Mesendoderm (in vitro differentiated cells): ENCODE measurements around the gene EOLA2. TPM values are rescaled to one million over a fixed set of nuclear protein-coding genes. Genes with fewer than 3 reads are reported as not detected.
A peak's percentile ranks its signal among the peaks of the same experiment; 100 is the strongest.

Experiments
- DNase-seq: peaks from one replicate; pipeline ENCODE4 v3.0.0; 2013
- H2AK5ac ChIP-seq: 2 replicates; pipeline ENCODE4 v1.6.1; 2013; ENCODE audit warnings: low read length, inconsistent platforms
- H2BK120ac ChIP-seq: 2 replicates; pipeline ENCODE4 v1.6.1; 2013; ENCODE audit warnings: low read depth, mild to moderate bottlenecking, low read length, moderate library complexity, mixed read lengths
- H2BK15ac ChIP-seq: replicated peaks from 2 replicates; pipeline ENCODE4 v1.6.1; 2013; ENCODE audit warnings: low read depth, mild to moderate bottlenecking, moderate library complexity
- H2BK5ac ChIP-seq: 2 replicates; pipeline ENCODE4 v1.6.1; 2013; ENCODE audit warnings: low read length, inconsistent platforms
- H3K18ac ChIP-seq: 2 replicates; pipeline ENCODE4 v1.6.1; 2013; ENCODE audit warnings: mild to moderate bottlenecking, low read length, mixed read lengths
- H3K23ac ChIP-seq: one replicate; pipeline ENCODE4 v1.6.1; 2013; ENCODE audit warnings: low read length
- H3K27ac ChIP-seq: 2 replicates; pipeline ENCODE4 v1.5.1; 2013; ENCODE audit warnings: low read depth, mild to moderate bottlenecking, inconsistent platforms, low read length, moderate library complexity
- H3K27me3 ChIP-seq: 2 replicates; pipeline ENCODE4 v1.6.1; 2013; ENCODE audit warnings: low read length, control low read depth, mild to moderate bottlenecking, inconsistent platforms; ENCODE audit not compliant: insufficient read depth, poor library complexity
- H3K36me3 ChIP-seq: 2 replicates; pipeline ENCODE4 v1.6.1; 2013; ENCODE audit warnings: low read length, inconsistent platforms; ENCODE audit not compliant: control insufficient read depth, insufficient read depth
- H3K4ac ChIP-seq: one replicate; pipeline ENCODE4 v1.6.1; 2013; ENCODE audit warnings: low read depth, mild to moderate bottlenecking, low read length, moderate library complexity
- H3K4me1 ChIP-seq: 2 replicates; pipeline ENCODE4 v1.6.1; 2013; ENCODE audit warnings: low read depth, low read length, inconsistent platforms; ENCODE audit not compliant: control insufficient read depth
- H3K4me2 ChIP-seq: 2 replicates; pipeline ENCODE4 v1.6.1; 2013; ENCODE audit warnings: low read length
- H3K4me3 ChIP-seq: 2 replicates; pipeline ENCODE4 v1.5.1; 2013; ENCODE audit warnings: mild to moderate bottlenecking, low read length
- H3K56ac ChIP-seq: one replicate; pipeline ENCODE4 v1.6.1; 2013; ENCODE audit warnings: low read length
- H3K79me1 ChIP-seq: 2 replicates; pipeline ENCODE4 v1.6.1; 2013; ENCODE audit warnings: low read length, inconsistent platforms
- H3K79me2 ChIP-seq: 2 replicates; pipeline ENCODE4 v1.6.1; 2013; ENCODE audit warnings: mild to moderate bottlenecking, low read length; ENCODE audit not compliant: control insufficient read depth, insufficient read depth
- H3K9ac ChIP-seq: 2 replicates; pipeline ENCODE4 v1.6.1; 2013; ENCODE audit warnings: low read length, inconsistent platforms
- H4K5ac ChIP-seq: one replicate; pipeline ENCODE4 v1.6.1; 2013; ENCODE audit warnings: low read length
- H4K8ac ChIP-seq: one replicate; pipeline ENCODE4 v1.6.1; 2013; ENCODE audit warnings: low read depth, mild to moderate bottlenecking, control low read depth, low read length, moderate library complexity
- WGBS: extraction: QIAGEN DNeasy Blood & Tissue Kit; methylation state at CpG from one replicate; pipeline ENCODE4 v1.1.7; 2013; ENCODE audit warnings: low lambda C conversion rate, missing lambda C conversion rate; ENCODE audit not compliant: insufficient coverage; ENCODE audit errors: extremely low coverage; 5-methylcytosine and 5-hydroxymethylcytosine counted together
- polyA plus RNA-seq, 2 experiments: library from polyadenylated mRNA; stranded (reverse); fragments of 200-250 nt; gene quantifications; one replicate each; pipeline ENCODE4 v1.2.3, GENCODE V29; 2013

EOLA2 gene
- polyA plus RNA-seq (2013, experiment 1 of 2) = 25.5 TPM
- 23.6 TPM for polyA plus RNA-seq (2013, experiment 2 of 2)

DNA sequence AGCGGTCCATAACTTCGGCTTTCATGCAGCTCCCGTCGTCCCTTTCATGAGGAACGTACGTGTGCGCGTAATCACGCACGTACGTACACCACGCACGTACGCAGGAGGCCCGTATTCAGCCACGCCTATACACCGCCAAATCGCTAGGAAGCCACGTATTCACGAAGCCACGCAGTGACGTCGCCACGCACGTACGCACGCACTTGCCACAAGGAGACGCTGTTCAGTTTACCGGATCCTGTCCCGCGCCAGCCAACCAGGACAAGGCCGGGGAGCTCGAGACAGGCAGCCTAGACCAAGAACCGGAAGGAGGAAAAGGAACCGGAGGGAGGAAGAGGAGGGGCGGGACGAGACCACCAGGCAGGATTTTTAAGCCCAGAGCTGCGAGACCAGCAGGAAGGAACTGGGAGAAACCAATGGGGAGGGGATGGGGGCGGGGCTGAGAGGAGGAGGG, at the start of gene EOLA2:
TSS of gene EOLA2 (minus strand) at position 65 of the 454 bp plus-strand sequence. CDS start 4,617 bp downstream, outside the sequence.
- Histone ChIP-seq H3K9ac (peak within 1 kb of the TSS; percentile 88), H4K8ac (no peak within 1 kb of the TSS), H2AK5ac (no peak within 1 kb of the TSS), H3K4me1 (no peaks in the 10 kb centered on the region), H3K4ac (peak within 1 kb of the TSS; percentile 17), H3K18ac (no peak within 1 kb of the TSS), H2BK120ac (no peak within 1 kb of the TSS), H3K56ac (peak within 1 kb of the TSS; percentile 91), H2BK5ac (no peak within 1 kb of the TSS), H3K4me3 (peak within 1 kb of the TSS; percentile 79), H3K27me3 (no peaks in the 10 kb centered on the region), H3K79me2 (peaks cover 5% of the 10 kb centered on the region), H3K36me3 (no peaks in the 10 kb centered on the region), H3K27ac (peak within 1 kb of the TSS; percentile 66), H4K5ac (no peak within 1 kb of the TSS), H3K4me2 (peak within 1 kb of the TSS; percentile 75), H3K79me1 (peaks cover 1% of the 10 kb centered on the region), H3K23ac (no peak within 1 kb of the TSS), H2BK15ac (no peak within 1 kb of the TSS)
- WGBS = no CpG with 5 or more reads among the region's 39 CpGs
- peak; percentile 99 for DNase-seq

- no peak overlapping the region for H3K27ac ChIP-seq
- H4K5ac ChIP-seq = no peak overlapping the region
- no peak overlapping the region for H4K8ac ChIP-seq
- no peak for DNase-seq
- H3K4me1 ChIP-seq = no peaks in the 10 kb centered on the region
- no peaks in the 10 kb centered on the region for H3K27me3 ChIP-seq
- no peaks in the 10 kb centered on the region for H3K36me3 ChIP-seq
- H3K18ac ChIP-seq = no peak overlapping the region
- H3K56ac ChIP-seq = no peak overlapping the region
- H3K4me3 ChIP-seq = no peak overlapping the region
- H3K79me2 ChIP-seq = no peaks in the 10 kb centered on the region
- H2BK15ac ChIP-seq = no peak overlapping the region
- no peak overlapping the region for H3K4ac ChIP-seq
- no peak overlapping the region for H3K23ac ChIP-seq
- no peak overlapping the region for H2BK5ac ChIP-seq
- H3K9ac ChIP-seq = no peak overlapping the region
- no peak overlapping the region for H2AK5ac ChIP-seq
- no peaks in the 10 kb centered on the region for H3K79me1 ChIP-seq
- H3K4me2 ChIP-seq = no peak overlapping the region
- no peak overlapping the region for H2BK120ac ChIP-seq
Observed at GRCh38 chrX:149987613-149988012, 49.3 kb upstream of the EOLA2 start.

GRCh38 chrX:149984411-149984810, 46.1 kb upstream of the EOLA2 start:
- Histone ChIP-seq H3K36me3 (no peaks in the 10 kb centered on the region), H3K4me3 (no peak overlapping the region), H3K4me2 (no peak overlapping the region), H3K79me1 (no peaks in the 10 kb centered on the region), H3K9ac (no peak overlapping the region), H3K18ac (no peak overlapping the region), H2BK120ac (no peak overlapping the region), H2AK5ac (no peak overlapping the region), H3K4ac (no peak overlapping the region), H3K56ac (no peak overlapping the region), H4K8ac (no peak overlapping the region), H4K5ac (no peak overlapping the region), H3K4me1 (no peaks in the 10 kb centered on the region), H2BK15ac (no peak overlapping the region), H2BK5ac (no peak overlapping the region), H3K27ac (no peak overlapping the region), H3K23ac (no peak overlapping the region), H3K79me2 (no peaks in the 10 kb centered on the region), H3K27me3 (no peaks in the 10 kb centered on the region)
- DNase-seq = no peak
- WGBS = no CpG with 5 or more reads among the region's 1 CpG

GRCh38 chrX:149982310-149982709, 44.0 kb upstream of the EOLA2 start:
- Histone ChIP-seq H2BK5ac (no peak overlapping the region), H3K9ac (no peak overlapping the region), H3K27me3 (no peaks in the 10 kb centered on the region), H2BK15ac (no peak overlapping the region), H3K4me1 (peaks cover 3% of the 10 kb centered on the region), H3K4me3 (no peak overlapping the region), H3K27ac (no peak overlapping the region), H3K79me1 (no peaks in the 10 kb centered on the region), H2AK5ac (no peak overlapping the region), H4K5ac (no peak overlapping the region), H3K4me2 (no peak overlapping the region), H3K4ac (no peak overlapping the region), H3K56ac (no peak overlapping the region), H2BK120ac (no peak overlapping the region), H3K18ac (no peak overlapping the region), H3K79me2 (no peaks in the 10 kb centered on the region), H3K36me3 (no peaks in the 10 kb centered on the region), H3K23ac (no peak overlapping the region), H4K8ac (no peak overlapping the region)
- DNase-seq = peak; percentile 8
- no CpG with 5 or more reads among the region's 3 CpGs for WGBS

DNA sequence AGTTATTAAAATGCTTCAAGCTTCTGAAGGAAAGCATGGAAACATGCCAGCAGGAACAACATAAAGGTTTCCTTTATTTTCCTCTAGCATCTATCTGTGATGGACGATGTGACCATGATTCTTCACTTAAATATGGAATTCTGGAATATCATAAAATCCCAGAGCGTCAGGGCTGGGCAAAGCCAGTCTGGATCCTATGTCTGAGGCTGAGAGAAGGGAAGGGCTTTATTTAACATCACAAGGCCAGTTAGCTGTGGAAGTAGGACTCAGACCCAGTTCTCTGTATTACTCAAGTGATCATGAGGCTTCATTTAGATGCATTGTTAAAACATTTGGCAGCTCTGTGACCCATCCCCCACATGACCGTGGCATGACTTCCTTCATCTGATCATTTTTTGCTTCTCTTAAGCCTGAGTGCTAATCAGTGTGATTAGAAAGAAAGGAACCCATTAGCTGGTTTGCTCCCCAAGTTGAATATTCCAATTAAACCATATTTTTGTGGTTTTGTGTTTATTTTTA, 40.9 kb upstream of the EOLA2 start:
- Histone ChIP-seq H3K56ac (no peak overlapping the region), H3K27me3 (no peaks in the 10 kb centered on the region), H3K36me3 (no peaks in the 10 kb centered on the region), H3K23ac (no peak overlapping the region), H4K8ac (no peak overlapping the region), H2BK120ac (no peak overlapping the region), H4K5ac (no peak overlapping the region), H3K27ac (no peak overlapping the region), H3K79me2 (no peaks in the 10 kb centered on the region), H3K4me1 (peaks cover 3% of the 10 kb centered on the region), H2BK5ac (no peak overlapping the region), H3K4me2 (no peak overlapping the region), H3K4me3 (no peak overlapping the region), H3K4ac (no peak overlapping the region), H3K18ac (no peak overlapping the region), H2BK15ac (no peak overlapping the region), H3K9ac (no peak overlapping the region), H3K79me1 (no peaks in the 10 kb centered on the region), H2AK5ac (no peak overlapping the region)
- no peak for DNase-seq
- WGBS = no CpG with 5 or more reads among the region's 3 CpGs
